Tibial nerve (tissue), 4 donors: Measurements from ENCODE around the gene PRSS16. TPM values are rescaled to one million over a fixed set of nuclear protein-coding genes. Genes with fewer than 3 reads are reported as not detected.
A peak's percentile ranks its signal among the peaks of the same experiment; 100 is the strongest.

Source experiments
- DNase-seq, 2 donors: peaks; one replicate each; pipeline ENCODE4 v3.0.0-alpha.2; 2019; ENCODE audit warnings: low spot score in 2 of 2
- H3K27ac ChIP-seq, 4 donors: fragments of 200-600 bp; sonication (generic) in 3 of 4; one replicate each; pipeline ENCODE4 v1.5.1; 2017 to 2019; ENCODE audit warnings: mild to moderate bottlenecking in 1 of 4
- H3K27me3 ChIP-seq, 2 donors: fragments of 200-600 bp; sonication (generic) in 1 of 2; one replicate each; pipeline versions ENCODE4 v1.5.1 to v1.6.0; 2017 to 2019
- H3K36me3 ChIP-seq, 3 donors: fragments of 200-600 bp; sonication (generic); one replicate each; pipeline ENCODE4 v1.5.1; 2018 to 2019
- H3K4me1 ChIP-seq, 4 donors: fragments of 200-600 bp; sonication (generic) in 3 of 4; one replicate each; pipeline ENCODE4 v1.5.1; 2017 to 2019
- H3K4me3 ChIP-seq, 4 donors: fragments of 200-600 bp; sonication (generic) in 3 of 4; one replicate each; pipeline ENCODE4 v1.5.1; 2017 to 2019; ENCODE audit warnings: mild to moderate bottlenecking in 1 of 4, moderate library complexity in 1 of 4
- H3K9me3 ChIP-seq, 4 donors: fragments of 200-600 bp; sonication (generic) in 3 of 4; one replicate each; pipeline ENCODE4 v1.5.1; 2017 to 2019
- EP300 ChIP-seq, 2 donors: sonication (generic); formaldehyde crosslinking; IDR thresholded peaks; one replicate each; pipeline ENCODE4 v1.6.1; 2017; ENCODE audit warnings: antibody characterized with exemption in 2 of 2, mild to moderate bottlenecking in 1 of 2
- POLR2A ChIP-seq, 2 donors: fragments of 450-650 bp; IDR thresholded peaks; one replicate each; pipeline ENCODE4 v1.6.1; 2017; ENCODE audit warnings: antibody characterized with exemption in 2 of 2, mild to moderate bottlenecking in 2 of 2, moderate library complexity in 2 of 2
- WGBS, 2 donors: methylation state at CpG; one replicate each; pipeline ENCODE4 v1.1.5; 2018; 5-methylcytosine and 5-hydroxymethylcytosine counted together
- total RNA-seq, 4 donors: library from RNA; depleted of rRNA; stranded (reverse); fragments of >200 nt; gene quantifications; one replicate each; pipeline ENCODE4 v1.1.0, GENCODE V29; 2016
- TF ChIP-seq, protein P1 (sequence below), 5 experiments: fragments of 200-600 bp in 3 of 5; fragments of 450-650 bp in 2 of 5; sonication (generic) in 3 of 5; IDR thresholded peaks; one replicate each; pipeline ENCODE4 v1.5.1; 2016 to 2019; ENCODE audit warnings: antibody characterized with exemption in 5 of 5, mild to moderate bottlenecking in 3 of 5, moderate library complexity in 2 of 5

Gene PRSS16
- total RNA-seq, 4 donors from 2014 or later: not detected

GRCh38 chr6:27238010-27238983 lies 9.2 kb upstream of the PRSS16 start:
- 3 to 5% methylated on average over 41 of the region's 41 CpGs for WGBS, 2 donors

GRCh38 chr6:27239258-27239657 lies 8.2 kb upstream of the PRSS16 start:
- WGBS, 2 donors: 82 to 86% methylated on average over 6 of the region's 6 CpGs
- TF ChIP-seq, protein P1, sequence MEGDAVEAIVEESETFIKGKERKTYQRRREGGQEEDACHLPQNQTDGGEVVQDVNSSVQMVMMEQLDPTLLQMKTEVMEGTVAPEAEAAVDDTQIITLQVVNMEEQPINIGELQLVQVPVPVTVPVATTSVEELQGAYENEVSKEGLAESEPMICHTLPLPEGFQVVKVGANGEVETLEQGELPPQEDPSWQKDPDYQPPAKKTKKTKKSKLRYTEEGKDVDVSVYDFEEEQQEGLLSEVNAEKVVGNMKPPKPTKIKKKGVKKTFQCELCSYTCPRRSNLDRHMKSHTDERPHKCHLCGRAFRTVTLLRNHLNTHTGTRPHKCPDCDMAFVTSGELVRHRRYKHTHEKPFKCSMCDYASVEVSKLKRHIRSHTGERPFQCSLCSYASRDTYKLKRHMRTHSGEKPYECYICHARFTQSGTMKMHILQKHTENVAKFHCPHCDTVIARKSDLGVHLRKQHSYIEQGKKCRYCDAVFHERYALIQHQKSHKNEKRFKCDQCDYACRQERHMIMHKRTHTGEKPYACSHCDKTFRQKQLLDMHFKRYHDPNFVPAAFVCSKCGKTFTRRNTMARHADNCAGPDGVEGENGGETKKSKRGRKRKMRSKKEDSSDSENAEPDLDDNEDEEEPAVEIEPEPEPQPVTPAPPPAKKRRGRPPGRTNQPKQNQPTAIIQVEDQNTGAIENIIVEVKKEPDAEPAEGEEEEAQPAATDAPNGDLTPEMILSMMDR (IDR thresholded peaks at IDR 0.05): no peak
- TF ChIP-seq POLR2A (IDR thresholded peaks at IDR 0.05): no peak
- Histone ChIP-seq H3K4me1 (no peaks in the 10 kb centered on the region), H3K36me3 (no peaks in the 10 kb centered on the region), H3K4me3 (no peak overlapping the region), H3K27ac (no peak overlapping the region), H3K27me3 (peaks cover 0 to 68% of the 10 kb centered on the region in 2 donors), H3K9me3 (no peaks in the 10 kb centered on the region)
- no peak for DNase-seq

More at GRCh38 chr6:27238010-27238983, 9.2 kb upstream of the PRSS16 start:
- DNase-seq: no peak
- Histone ChIP-seq H3K4me3 (peak overlapping the region in 1 of 4 donors; percentile 4), H3K36me3 (no peaks in the 10 kb centered on the region), H3K27ac (no peak overlapping the region), H3K4me1 (no peaks in the 10 kb centered on the region), H3K9me3 (no peaks in the 10 kb centered on the region), H3K27me3 (peaks cover 0 to 71% of the 10 kb centered on the region in 2 donors)
- no peak for TF ChIP-seq POLR2A (IDR thresholded peaks at IDR 0.05)
- TF ChIP-seq, protein P1 (IDR thresholded peaks at IDR 0.05): no peak
- no peak for TF ChIP-seq EP300 (IDR thresholded peaks at IDR 0.05)

DNA sequence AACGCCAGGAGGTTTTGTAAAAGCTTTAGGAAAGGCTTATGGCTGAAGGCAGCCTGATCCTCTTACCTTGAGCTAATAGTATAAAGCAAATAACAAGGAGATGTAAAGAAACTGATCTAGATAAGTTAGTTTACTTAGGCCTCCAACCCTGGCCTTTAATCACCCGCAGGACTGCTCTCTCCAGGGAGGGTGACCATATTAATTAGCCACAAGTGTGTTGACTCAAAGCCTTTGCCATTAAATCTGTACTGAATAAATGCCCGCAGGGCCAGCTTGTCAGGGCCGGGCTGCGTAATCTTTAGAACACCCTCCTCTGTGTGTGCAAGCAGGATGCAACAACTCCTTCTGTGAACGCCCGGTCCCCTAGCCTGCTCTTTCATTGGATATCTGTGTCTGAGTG lies 6.1 kb upstream of the PRSS16 start:
- H3K4me1 ChIP-seq: no peaks in the 10 kb centered on the region
- H3K36me3 ChIP-seq: no peaks in the 10 kb centered on the region
- DNase-seq: no peak
- H3K4me3 ChIP-seq: no peak overlapping the region
- 78 to 82% methylated on average over 7 of the region's 7 CpGs for WGBS, 2 donors
- no peak overlapping the region for H3K27ac ChIP-seq
- H3K27me3 ChIP-seq: peaks cover 0 to 62% of the 10 kb centered on the region in 2 donors
- no peak for TF ChIP-seq POLR2A (IDR thresholded peaks at IDR 0.05)
- TF ChIP-seq, protein P1 (IDR thresholded peaks at IDR 0.05): no peak
- peaks cover 0 to 5% (median 0%) of the 10 kb centered on the region in 4 donors for H3K9me3 ChIP-seq

DNA sequence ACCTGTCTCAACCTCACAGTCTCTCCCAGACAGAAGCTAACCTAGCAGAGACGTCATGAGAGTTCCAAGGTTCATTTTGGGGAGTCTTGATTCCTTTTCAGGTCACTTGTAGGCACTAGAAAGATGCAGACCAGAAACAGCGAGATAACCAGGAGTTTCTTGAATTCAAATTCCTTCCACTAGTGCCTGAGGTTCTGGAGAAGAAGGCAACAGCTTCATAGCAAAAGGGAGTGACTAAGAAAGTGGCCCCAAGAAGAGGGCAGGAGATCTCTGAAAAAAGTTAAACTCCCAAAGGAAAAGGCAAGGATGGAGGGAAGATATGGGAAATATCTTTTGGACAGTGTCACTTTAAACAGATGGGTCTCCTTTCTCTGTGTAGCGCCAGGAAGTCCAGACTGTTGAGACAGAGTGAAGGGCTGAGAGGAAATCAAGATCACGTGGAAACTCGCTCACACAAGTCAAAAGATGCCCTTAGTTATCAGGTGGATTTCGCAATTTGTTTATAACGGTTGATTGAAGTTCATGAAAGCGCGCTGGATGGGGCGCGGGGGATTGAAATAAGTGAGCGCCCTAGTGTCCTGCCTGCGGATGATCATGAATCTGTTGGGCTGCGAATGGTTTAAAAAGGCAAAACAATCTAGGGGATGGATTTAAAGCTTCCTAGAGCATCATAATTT lies 4.8 kb upstream of the PRSS16 start:
- peaks cover 0 to 62% of the 10 kb centered on the region in 2 donors for H3K27me3 ChIP-seq
- TF ChIP-seq EP300 (IDR thresholded peaks at IDR 0.05) (no peak), POLR2A (IDR thresholded peaks at IDR 0.05) (no peak)
- TF ChIP-seq, protein P1 (IDR thresholded peaks at IDR 0.05): no peak
- 70 to 76% methylated on average over 14 of the region's 14 CpGs for WGBS, 2 donors

DNA sequence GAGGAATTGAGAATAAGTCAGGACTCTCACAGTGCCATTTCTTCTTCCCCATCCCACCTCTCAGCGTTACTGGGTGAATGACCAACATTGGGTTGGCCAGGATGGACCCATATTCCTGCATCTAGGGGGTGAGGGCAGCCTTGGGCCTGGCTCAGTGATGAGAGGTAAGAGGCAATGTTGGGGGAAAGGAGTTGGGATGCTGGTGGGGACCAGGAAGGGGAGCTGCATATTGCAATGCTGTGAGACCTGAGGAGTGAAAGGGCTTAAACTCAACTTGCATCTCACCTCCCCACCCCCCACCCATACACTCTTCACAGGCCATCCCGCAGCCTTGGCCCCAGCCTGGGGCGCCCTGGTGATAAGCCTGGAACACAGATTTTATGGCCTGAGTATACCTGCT lies 1.3 kb downstream of the PRSS16 start:
- TF ChIP-seq, protein P1 (IDR thresholded peaks at IDR 0.05): no peak
- TF ChIP-seq POLR2A (IDR thresholded peaks at IDR 0.05) (no peak), EP300 (IDR thresholded peaks at IDR 0.05) (no peak)
- H3K27me3 ChIP-seq: peaks cover 0 to 82% of the 10 kb centered on the region in 2 donors
- WGBS, 2 donors: 44 to 46% methylated on average over 2 to 3 of the region's 3 CpGs

More for the DNA sequence above, 4.8 kb upstream of the PRSS16 start:
- no peak overlapping the region for H3K27ac ChIP-seq
- peaks cover 0 to 5% (median 0%) of the 10 kb centered on the region in 4 donors for H3K9me3 ChIP-seq
- H3K36me3 ChIP-seq: no peaks in the 10 kb centered on the region
- DNase-seq: no peak
- H3K4me3 ChIP-seq: no peak overlapping the region
- no peaks in the 10 kb centered on the region for H3K4me1 ChIP-seq

More for the DNA sequence above, 1.3 kb downstream of the PRSS16 start:
- DNase-seq: no peak
- Histone ChIP-seq H3K9me3 (peaks cover 0 to 5% (median 0%) of the 10 kb centered on the region in 4 donors), H3K36me3 (no peaks in the 10 kb centered on the region), H3K4me1 (peaks cover 0 to 17% (median 2%) of the 10 kb centered on the region in 4 donors), H3K4me3 (no peak overlapping the region), H3K27ac (no peak overlapping the region)
